GM18499 (cell line): ENCODE results near the gene RNF31.
A peak's percentile ranks its signal among the peaks of the same experiment; 100 is the strongest.

Experiments used
- ATAC-seq: cut with Tn5 transposase; IDR thresholded peaks from one replicate; pipeline ENCODE4 v1.9.1; 2021; ENCODE audit warnings: moderate number of reproducible peaks; ENCODE audit not compliant: insufficient read depth, unreplicated experiment

The RNF31 gene

DNA sequence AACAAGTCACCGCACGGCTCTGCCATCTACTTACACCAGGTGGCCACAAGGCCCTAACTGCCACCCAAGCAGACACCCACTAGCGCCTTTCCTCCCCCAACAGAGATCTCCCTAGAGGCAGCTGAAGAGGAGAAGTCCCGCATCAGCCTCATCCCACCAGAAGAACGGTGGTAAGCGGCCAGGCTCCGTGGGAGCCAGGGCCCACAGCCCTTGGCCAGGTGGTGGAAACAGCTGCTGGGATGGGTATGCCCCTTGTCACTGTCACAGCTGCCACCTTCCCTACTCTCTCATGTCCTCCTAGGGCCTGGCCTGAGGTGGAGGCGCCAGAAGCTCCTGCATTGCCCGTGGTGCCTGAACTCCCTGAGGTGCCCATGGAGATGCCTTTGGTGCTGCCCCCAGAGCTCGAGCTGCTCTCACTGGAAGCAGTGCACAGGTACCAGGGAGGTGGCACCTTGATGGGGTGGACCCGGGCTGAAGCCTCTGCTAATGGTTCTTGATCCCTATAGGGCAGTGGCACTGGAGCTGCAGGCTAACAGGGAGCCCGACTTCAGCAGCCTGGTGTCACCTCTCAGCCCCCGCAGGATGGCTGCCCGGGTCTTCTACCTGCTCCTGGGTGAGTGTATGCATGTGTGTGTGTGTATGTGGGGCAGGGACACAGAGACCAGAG lies 32.1 kb downstream of the RNF31 start:
- no peak for ATAC-seq

DNA sequence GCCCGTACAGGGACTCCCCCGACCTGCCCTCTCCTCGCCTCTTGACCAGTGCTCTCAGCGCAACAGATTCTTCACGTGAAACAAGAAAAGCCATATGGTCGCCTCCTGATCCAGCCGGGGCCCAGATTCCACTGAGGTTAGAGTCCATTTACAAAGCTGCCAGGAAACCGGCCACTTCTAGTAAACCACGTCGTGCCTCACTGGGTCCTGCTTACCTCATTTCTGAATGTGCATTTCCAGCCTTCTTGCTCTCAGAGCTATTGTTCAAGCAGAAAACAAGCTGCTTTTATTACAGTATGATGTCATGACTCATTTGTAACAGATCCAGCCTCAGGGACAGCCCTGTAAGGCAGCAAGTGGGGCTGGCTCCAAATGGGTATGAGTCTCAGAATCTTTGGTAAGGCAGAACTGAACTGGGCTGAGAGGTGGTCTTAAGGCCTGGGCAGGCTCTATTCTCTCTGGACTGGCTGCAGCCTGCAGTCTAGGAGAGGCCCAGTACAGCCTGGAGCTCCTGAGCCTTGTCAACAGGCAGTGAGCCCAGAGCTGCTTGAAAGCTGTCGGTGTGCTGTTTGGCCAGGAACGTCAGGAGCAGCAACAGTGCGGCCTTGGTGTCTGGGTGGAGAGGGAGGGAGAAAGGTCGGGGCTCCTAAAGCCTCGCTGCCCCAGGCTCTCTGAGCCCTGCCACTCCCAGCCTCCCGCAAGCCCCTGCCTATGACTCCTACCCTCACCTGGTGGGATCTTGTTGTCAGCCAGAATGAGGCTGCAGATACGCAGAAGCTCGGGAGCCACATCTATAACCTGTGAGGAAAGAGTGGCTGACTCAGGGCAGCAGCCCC lies 32.9 kb downstream of the RNF31 start:
- ATAC-seq = no peak

DNA sequence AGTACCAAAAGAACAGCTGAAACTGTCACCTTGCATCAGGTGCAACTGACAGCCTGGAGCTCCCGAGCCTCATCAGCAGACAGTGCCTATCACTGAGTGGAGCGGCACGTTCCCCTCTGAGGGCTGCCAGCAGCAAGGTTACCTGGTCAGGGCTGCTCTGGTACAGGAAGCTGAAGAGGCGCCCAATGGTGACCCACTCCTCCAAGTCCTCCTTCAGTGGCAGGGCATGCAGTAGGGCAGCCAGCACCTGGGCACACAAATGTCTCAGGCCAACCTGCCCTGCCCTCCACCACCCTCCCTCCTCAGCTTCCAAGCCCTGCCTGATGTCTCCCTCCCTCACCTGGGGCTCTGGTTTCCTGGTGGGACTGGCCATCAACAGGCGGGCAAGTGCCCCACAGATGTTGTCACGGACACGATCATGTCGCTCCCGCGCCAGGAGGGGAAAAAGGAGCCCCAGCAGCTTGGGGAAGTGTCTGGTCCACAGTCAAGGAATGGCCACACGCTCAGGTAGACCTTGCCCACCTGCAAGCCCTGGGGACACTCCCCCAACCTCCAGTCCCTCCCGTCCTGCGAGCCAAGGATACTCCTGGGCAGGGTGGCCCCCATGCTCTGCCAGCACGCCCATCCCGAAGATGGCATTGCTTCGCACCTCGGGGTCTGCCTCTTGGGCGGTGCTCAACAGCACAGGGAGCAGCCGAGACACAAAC lies 34.2 kb downstream of the RNF31 start:
- no peak for ATAC-seq

DNA sequence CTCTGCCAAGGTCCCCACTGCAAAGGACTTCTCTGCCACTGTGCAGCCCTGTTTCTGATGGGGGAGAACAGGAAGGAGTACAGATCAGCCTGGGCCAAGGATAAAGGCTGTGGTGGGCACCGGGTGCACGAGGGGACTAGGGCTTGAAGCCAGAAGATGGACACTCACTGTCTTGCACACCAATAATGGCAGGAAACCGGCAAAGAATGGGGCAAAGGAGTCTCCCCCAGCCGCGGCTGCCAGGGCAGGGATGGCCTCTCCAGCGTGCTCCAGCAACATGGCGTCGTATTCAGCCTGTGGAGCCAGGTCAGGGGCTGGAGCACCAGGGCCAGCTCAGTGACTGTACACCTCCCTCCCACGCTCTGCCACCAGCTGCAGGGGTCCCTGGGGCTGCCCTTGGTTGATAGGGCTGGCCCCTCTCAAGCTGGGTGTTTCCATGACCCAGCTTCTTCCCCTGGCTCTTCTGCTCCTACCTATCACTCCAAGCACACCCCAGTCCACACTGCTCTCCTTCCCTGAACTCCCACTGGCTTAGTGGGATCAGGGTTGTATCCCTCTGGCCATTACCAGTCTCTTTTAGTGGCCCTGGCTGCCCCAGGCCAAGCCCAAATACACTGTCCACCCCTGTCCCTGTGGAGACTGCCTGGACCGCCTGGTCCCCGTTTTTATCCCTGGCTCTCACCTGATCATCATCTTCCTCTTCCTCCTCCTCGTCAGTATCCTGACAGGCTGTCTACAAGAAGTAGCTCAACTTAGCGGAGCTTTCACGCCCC lies 35.0 kb downstream of the RNF31 start:
- ATAC-seq = no peak

DNA sequence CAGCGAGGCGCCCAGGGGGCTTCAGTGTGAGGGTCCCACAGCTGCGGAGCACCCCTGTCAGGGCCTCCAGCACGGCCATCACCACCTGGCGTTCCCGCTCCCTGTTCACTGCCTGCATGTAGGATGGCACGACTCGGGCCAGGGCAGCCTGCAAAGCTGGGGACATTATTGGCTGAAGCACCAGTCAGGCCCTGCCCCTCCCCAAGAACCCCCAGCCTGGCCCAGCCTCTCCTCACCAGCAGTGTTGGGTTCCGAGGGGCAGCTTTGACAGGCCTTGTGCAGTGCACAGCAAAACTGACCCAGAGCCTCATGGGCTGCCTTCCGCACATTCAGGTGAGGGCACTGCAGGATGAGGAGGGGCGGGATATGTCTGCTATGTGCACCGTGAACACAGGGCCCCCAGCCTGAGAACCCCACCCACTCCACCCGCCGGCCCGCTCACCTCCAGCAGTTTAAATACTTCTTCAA lies 35.8 kb downstream of the RNF31 start:
- ATAC-seq = no peak

DNA sequence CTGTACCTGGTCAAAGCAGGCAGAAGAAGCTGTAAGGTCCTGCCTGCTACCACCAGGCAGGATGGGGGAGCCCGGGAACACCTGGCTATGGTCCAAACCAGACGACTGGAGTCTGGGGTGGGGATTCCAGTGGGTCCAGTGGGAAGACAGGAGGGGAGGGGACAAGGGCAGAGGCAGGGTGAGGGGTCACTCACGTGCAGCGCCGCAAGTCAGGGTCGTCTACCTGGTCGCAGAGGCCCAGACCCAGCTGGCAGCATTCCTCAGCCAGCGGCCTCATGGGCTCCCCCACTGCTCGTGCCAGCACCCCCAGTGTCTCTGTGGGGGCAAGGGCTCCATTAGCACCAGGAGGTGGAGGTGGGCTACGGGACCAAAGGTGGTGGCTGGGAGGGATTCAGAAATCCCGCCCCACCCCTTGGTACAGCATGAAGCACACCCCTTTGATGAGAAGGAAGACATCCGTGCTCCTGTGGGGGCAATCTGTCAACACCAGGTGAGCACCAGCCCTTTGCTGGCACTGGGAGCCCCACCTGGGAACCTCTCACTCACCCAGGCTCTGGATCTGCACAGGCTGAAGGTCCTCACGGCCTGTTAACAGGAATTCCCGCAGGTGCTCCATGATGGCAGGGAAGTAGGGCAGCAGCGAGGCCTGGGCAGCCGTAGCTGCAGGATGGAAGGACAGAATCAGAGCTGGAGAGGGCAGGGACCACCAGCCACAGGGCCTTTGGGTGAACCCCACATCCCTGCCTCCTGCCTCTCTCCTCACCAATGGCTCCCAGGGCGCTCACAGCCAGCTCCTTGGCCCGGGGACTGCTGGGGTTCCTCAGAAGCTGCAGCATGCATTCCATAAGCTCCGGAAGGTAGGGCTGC lies 37.0 kb downstream of the RNF31 start:
- ATAC-seq = no peak

DNA sequence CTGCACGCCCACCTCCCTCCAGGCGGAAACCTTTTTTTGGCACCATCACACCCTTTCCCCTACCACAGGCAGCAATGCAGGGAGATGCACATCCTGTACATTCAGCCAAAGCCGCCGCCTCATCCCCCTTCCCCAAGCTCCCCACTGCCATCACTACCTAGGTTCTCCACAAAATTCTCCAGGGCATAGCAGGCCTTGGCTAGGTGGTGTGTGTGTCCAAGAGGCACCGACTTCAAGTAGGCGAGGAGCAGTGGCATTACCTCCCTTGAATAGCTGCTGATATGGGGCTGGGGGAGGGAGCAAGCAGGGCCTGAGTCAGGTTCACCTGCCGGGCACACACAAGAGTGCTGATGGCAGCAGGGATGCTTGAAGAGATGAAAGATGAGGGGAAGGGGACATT lies 37.7 kb downstream of the RNF31 start:
- no peak for ATAC-seq

DNA sequence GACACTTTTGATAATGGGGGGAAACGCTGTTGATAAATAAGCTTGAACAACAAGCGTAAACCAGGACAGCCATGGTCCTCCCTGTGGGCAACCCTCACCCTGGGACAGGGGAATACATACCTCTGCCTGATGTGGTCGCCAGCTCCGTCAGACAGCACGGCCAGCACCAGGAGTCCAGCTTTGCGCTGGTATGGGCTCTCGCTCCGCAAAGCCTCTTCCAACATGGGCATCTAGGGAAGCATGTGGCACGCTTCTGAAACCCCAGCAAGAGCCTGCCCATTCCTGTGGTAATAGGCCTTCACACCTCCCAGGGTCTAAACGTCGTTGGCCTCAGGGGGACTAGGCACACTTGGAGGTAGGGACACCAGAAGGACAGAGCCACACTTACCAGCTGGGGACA lies 38.4 kb downstream of the RNF31 start:
- ATAC-seq = no peak

DNA sequence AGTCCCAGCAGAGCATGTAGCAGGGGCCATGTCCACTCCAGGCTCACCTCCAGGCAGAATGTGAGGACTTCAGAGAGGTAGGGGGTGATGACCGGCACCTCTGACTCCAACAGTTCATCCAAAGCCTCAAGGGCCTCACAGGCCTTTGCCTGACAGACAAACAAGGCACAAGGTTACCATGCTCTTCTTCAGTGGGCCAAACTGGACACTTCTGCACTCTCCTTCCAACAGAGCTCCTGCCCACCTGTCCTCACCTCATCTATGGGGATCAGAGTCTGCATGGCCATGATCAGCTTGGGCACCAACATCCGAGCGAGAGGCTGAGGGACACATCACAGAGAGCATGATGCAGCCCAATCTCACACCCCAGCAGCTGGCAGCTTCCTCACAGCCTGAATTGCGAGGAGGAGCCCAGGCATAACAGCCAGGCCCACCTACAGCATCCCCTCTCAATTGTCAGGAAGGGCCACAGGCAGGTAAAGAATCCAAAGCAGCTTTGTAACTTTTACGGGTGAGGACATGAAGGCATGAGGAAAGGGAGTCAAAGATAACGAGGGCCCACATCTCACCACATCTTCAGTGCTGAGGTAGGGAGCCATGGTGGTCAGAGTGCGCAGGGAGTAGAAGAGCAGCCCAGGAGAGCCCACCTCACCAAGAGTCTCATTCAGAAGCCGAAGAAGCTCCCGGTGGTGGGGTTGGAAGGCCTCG lies 39.7 kb downstream of the RNF31 start:
- no peak for ATAC-seq

DNA sequence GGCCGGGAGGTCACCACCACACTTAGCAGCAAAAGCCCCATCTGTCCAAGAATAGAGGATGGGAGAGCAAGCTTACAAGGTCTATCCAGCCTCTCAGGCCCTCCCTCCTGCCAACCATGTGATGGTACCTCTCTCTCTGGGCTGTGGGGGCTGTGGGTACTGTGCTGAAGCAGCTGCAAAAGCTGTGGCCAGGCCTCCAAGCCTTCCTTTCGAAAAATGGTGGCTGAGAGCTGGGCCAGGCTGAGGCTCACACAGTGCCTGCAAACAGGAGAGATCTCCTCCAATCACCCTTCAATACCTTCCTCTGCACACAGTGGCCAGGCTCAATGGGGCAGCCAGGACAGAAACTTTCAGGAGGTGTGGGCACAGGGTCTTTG lies 40.2 kb downstream of the RNF31 start:
- ATAC-seq = no peak

DNA sequence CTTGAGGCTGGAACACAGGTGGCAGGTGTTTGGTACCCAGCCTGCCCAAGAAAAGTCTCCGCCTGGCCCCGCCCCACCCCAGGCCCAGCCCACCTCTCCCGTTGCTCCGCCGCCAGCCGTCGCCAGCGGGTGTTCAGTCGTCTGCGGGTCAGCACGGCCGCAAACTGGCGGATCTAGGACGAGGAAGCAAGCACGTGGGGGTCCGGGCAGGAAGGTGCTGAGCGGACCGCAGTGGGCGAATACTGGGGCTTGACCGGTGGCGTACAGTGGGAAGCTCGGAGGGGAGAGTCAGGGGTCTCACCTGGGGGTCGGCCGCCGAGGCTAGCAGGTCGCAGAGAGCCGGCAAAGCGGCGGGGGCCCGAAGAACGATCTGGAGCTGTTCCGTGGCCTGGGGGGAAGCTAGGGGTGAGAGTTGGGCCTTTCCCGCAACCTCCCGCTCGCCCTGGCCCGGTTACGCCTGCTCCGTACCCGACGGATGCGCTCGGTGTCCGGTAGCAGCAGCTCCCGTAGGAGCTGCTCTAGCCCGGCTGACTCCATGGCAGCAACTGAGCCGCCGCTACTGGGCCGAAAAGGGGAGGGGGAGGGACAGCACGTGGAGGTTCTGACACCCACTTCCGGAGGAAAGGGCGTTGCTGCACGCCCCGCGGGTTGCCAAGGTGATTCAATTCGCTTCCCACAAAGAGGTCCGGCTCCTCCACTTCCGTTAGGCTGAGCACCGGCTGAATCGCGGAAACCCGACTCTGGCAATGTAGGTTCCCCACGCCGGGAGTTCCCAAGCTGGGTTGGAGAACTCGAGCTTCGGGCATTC lies 41.2 kb downstream of the RNF31 start, which contains the start of gene IPO4:
Gene IPO4 (minus strand): TSS at position 566 of the 808 bp plus-strand sequence. CDS start 29 bp downstream, at position 537.
- peak; percentile 55 for ATAC-seq

DNA sequence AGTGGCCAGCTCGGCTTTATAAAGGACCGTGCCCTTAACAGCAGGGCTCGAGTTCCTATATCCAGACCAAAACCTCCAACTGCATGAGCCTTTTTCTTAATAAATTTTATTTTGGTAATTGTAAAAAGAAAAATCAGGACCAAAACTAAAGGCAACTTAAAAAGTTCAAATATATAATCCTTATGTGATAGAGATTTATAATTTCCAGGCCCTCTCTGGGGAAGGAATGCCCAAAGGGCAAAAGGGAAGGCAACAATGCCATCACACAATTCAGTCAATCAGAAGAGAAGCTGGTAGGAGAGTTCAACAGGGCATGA lies 41.7 kb downstream of the RNF31 start:
- no peak for ATAC-seq

DNA sequence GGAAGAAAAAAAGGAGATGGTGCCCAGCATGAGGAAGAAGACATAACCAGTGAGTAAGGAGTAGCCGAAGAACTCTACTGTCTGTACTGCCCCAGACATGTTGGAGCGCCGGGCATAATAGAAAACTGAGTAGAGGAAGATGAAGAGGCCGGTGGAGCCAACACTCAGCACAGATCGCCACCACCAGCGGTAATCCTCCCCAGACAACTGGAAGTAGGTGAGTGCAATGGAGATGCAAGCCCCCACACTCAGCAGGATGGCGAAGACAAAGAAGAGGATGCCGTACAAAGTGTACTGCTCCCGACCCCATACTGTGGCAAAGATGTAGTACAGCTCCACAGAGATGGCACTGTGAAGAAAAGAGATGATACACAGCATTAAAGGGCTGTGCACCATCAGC lies 42.2 kb downstream of the RNF31 start:
- ATAC-seq = no peak

DNA sequence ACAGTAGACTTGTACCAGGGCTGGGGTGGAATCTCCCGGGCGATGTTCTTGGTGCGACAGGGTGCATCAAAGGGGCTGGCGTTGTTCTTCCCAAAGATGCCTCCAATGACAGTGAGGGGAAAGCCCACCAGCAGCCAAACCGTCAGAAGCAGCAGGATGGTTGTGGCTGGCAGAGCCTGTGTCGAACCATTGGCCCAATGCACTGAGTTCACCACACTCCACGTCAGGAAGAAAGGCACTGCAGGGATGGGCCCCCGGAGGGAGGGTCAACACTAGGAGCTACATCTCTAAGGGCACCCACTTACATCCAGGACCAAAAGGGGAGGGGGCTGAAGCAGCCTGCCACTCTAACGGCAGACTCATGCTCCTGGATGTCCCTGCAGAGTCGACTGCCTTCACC lies 43.1 kb downstream of the RNF31 start:
- no peak for ATAC-seq

DNA sequence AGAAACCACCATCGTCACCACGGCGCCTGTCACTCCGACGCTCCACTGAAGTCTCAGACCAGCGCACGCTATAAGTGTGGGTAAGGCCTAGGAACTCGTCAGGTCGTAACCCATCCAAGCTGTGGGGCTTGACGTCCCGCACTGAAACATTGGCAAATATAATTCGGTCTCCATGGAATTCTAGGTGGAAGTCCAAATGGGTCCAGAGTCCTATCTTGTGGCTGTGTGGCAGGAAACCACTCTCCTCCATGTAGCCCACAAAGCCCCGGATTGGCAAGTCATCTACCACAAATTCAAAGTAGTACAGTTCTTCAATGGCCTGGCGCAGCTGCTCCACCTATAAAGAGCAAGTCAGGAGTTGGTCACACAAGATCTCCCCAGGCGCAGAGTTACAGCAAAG lies 45.6 kb downstream of the RNF31 start:
- no peak for ATAC-seq

DNA sequence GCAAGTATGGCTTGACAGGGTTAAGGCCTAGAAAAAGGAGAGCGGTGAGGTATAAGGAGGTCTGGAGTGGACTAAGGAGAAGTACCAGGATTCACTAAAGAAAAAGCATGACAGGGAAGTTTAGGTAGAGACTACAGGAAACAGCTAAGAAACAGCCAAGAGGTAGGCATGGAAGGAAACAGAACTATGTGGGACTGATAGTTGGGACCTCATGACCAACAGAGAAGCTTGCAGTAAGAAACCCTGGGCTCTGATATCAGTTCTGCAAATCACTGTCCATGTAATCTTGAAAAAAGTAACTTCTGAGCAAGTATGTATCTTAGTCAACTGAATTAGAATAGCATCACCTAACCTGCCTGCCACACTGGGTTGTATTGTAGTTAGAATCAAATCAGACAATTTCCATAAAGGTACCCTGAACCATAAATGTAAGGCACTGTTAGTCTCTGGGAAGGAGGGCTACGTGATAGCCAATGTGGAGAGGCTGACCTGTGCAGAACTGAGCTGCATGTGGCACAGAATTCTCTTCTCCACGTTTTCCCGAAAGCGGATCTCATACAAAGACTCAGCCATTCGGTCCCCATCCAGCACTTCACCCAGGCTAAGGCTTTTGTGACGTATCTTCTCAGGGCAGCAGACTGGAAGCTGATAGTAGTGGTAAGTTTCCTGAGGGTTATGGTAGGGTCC lies 47.0 kb downstream of the RNF31 start:
- ATAC-seq = no peak

DNA sequence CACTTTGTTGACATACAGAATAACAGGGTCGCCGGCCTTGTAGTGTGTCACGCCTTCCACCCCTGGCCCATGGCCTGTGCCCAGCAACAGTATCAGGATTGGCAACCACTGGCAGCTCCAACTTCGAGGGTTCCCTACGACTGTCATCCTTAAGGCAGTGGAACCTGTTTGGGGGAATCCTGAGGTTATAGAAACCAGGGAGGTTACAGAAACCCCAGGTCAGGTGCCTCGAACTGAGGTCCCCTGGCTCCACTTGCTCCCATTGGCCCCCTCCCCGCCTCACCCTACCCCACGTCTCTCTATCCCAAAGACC lies 47.5 kb downstream of the RNF31 start:
- ATAC-seq = no peak
